ENCODE results near the gene TMEM63B.
A peak's percentile ranks its signal among the peaks of the same experiment; 100 is the strongest.
"Not testable (repeated sequence)": the region's sequence is repeated elsewhere in the genome, so short reads cannot be mapped to it uniquely, and the experiment has no call there.

The TMEM63B gene

GRCh38 chr6:44117397-44118128 lies 9.8 kb upstream of the TMEM63B start:
- no peak for DNase-seq

- DNase-seq, result no peak
Observed at GRCh38 chr6:44119704-44120262, 7.6 kb upstream of the TMEM63B start.

- no peak for DNase-seq
Observed at GRCh38 chr6:44120692-44121443, 6.5 kb upstream of the TMEM63B start.

- DNase-seq, result peak; percentile 57
Observed at GRCh38 chr6:44122801-44123200, 4.6 kb upstream of the TMEM63B start.

- no peak for DNase-seq
Observed at GRCh38 chr6:44123544-44123943, 3.8 kb upstream of the TMEM63B start.

GRCh38 chr6:44126320-44127149 lies 819 bp upstream of the TMEM63B start:
- DNase-seq, result peak; percentile 83

GRCh38 chr6:44128020-44128917 lies 915 bp downstream of the TMEM63B start:
- DNase-seq, result no peak

- no peak for DNase-seq
Observed at GRCh38 chr6:44129841-44130322, 2.5 kb downstream of the TMEM63B start.

GRCh38 chr6:44131892-44132291 lies 4.5 kb downstream of the TMEM63B start:
- DNase-seq, result no peak

- DNase-seq, result no peak
Observed at GRCh38 chr6:44132476-44132875, 5.1 kb downstream of the TMEM63B start.

- no peak for DNase-seq
Observed at GRCh38 chr6:44133003-44133931, 5.9 kb downstream of the TMEM63B start.

- no peak for DNase-seq
Observed at GRCh38 chr6:44133981-44134711, 6.8 kb downstream of the TMEM63B start.

- DNase-seq, result no peak
Observed at GRCh38 chr6:44135173-44135758, 7.9 kb downstream of the TMEM63B start.

GRCh38 chr6:44135875-44136274 lies 8.5 kb downstream of the TMEM63B start:
- no peak for DNase-seq

- DNase-seq, result no peak
Observed at GRCh38 chr6:44138717-44139350, 11.5 kb downstream of the TMEM63B start.

- no peak for DNase-seq
Observed at GRCh38 chr6:44139351-44139743, 12.0 kb downstream of the TMEM63B start.

GRCh38 chr6:44142835-44143234 lies 15.5 kb downstream of the TMEM63B start:
- DNase-seq, result no peak

GRCh38 chr6:44143731-44144130 lies 16.4 kb downstream of the TMEM63B start:
- no peak for DNase-seq

- DNase-seq, result not testable (repeated sequence)
Observed at GRCh38 chr6:44144536-44144935, 17.2 kb downstream of the TMEM63B start.

Measured in activated CD4-positive, alpha-beta T cell treated with anti-CD3 and anti-CD28 coated beads, Interleukin-2, amount 50 U/mL, for 16 hours (primary cell).